ENCODE results near the gene SCN2B. TPM values are rescaled to one million over a fixed set of nuclear protein-coding genes. Genes with fewer than 3 reads are reported as not detected.
A peak's percentile ranks its signal among the peaks of the same experiment; 100 is the strongest.

Gene SCN2B
- total and polyA plus RNA-seq, 2 donors (not counting 1 experiment from before 2014, with no cell fraction given), result 0.11 to 7.3 TPM

- Histone ChIP-seq H4K20me1 (ENCODE audit: control insufficient read depth, extremely low read depth, insufficient read depth, low read length) (no peaks in the 10 kb centered on the region), H3K4me1 (ENCODE audit: control insufficient read depth, extremely low read depth, insufficient read depth, low read length) (no peaks in the 10 kb centered on the region), H3K4me2 (ENCODE audit: extremely low read depth, insufficient read depth, low read length) (no peak overlapping the region), H3K79me2 (ENCODE audit: control insufficient read depth, insufficient read depth, low read length) (no peaks in the 10 kb centered on the region), H3K36me3 (ENCODE audit: control insufficient read depth, insufficient read depth, low read length) (no peaks in the 10 kb centered on the region), H3K27me3 (ENCODE audit: control insufficient read depth, insufficient read depth, low read length) (peaks cover 63% of the 10 kb centered on the region), H2AFZ (ENCODE audit: low read length) (no peak overlapping the region), H3K9me3 (ENCODE audit: control insufficient read depth, insufficient read depth, low read depth, low read length) (no peaks in the 10 kb centered on the region), H3K9ac (ENCODE audit: insufficient read depth, low read length) (no peak overlapping the region), H3K27ac (ENCODE audit: insufficient read depth, low read length) (no peak overlapping the region), H3K4me3 (replicated peaks in 1 of 4; ENCODE audit: control extremely low read depth in 1 of 4, insufficient read depth in 1 of 4, low read depth in 3 of 4, low read length in 4 of 4) (no peak overlapping the region)
- no peak for TF ChIP-seq CTCF (conservative IDR thresholded peaks at IDR 0.05 in 1 of 2, IDR thresholded peaks at IDR 0.05 in 1 of 2; ENCODE audit: low read depth in 1 of 2, low read length in 2 of 2)
- no peak for TF ChIP-seq EZH2 (IDR thresholded peaks at IDR 0.05; ENCODE audit: low read length, missing control alignments)
- no peak for DNase-seq (ENCODE audit: low read depth in 2 of 2)
Measured at GRCh38 chr11:118153976-118154375, 22.5 kb downstream of the SCN2B start.

- Histone ChIP-seq H4K20me1 (ENCODE audit: control insufficient read depth, extremely low read depth, insufficient read depth, low read length) (no peaks in the 10 kb centered on the region), H3K4me3 (replicated peaks in 1 of 4; ENCODE audit: control extremely low read depth in 1 of 4, insufficient read depth in 1 of 4, low read depth in 3 of 4, low read length in 4 of 4) (peak overlapping the region in 1 of 4 experiments; percentile 57), H3K9me3 (ENCODE audit: control insufficient read depth, insufficient read depth, low read depth, low read length) (no peaks in the 10 kb centered on the region), H3K79me2 (ENCODE audit: control insufficient read depth, insufficient read depth, low read length) (no peaks in the 10 kb centered on the region), H3K27ac (ENCODE audit: insufficient read depth, low read length) (no peak overlapping the region), H2AFZ (ENCODE audit: low read length) (no peak overlapping the region), H3K9ac (ENCODE audit: insufficient read depth, low read length) (no peak overlapping the region), H3K36me3 (ENCODE audit: control insufficient read depth, insufficient read depth, low read length) (no peaks in the 10 kb centered on the region), H3K4me2 (ENCODE audit: extremely low read depth, insufficient read depth, low read length) (no peak overlapping the region), H3K4me1 (ENCODE audit: control insufficient read depth, extremely low read depth, insufficient read depth, low read length) (no peaks in the 10 kb centered on the region), H3K27me3 (ENCODE audit: control insufficient read depth, insufficient read depth, low read length) (peaks cover 63% of the 10 kb centered on the region)
- TF ChIP-seq CTCF (conservative IDR thresholded peaks at IDR 0.05 in 1 of 2, IDR thresholded peaks at IDR 0.05 in 1 of 2; ENCODE audit: low read depth in 1 of 2, low read length in 2 of 2) (no peak), EZH2 (IDR thresholded peaks at IDR 0.05; ENCODE audit: low read length, missing control alignments) (no peak)
- no peak for DNase-seq (ENCODE audit: low read depth in 2 of 2)
Measured at GRCh38 chr11:118153516-118153915, 22.9 kb downstream of the SCN2B start.

- Histone ChIP-seq H3K27me3 (ENCODE audit: control insufficient read depth, insufficient read depth, low read length) (peaks cover 60% of the 10 kb centered on the region), H3K4me1 (ENCODE audit: control insufficient read depth, extremely low read depth, insufficient read depth, low read length) (no peaks in the 10 kb centered on the region), H3K4me2 (ENCODE audit: extremely low read depth, insufficient read depth, low read length) (peak within 1 kb of the TSS; percentile 75), H3K4me3 (replicated peaks in 1 of 4; ENCODE audit: control extremely low read depth in 1 of 4, insufficient read depth in 1 of 4, low read depth in 3 of 4, low read length in 4 of 4) (peak within 1 kb of the TSS; percentile 35 to 57 (median 40)), H3K27ac (ENCODE audit: insufficient read depth, low read length) (no peak within 1 kb of the TSS), H3K36me3 (ENCODE audit: control insufficient read depth, insufficient read depth, low read length) (no peaks in the 10 kb centered on the region), H3K9me3 (ENCODE audit: control insufficient read depth, insufficient read depth, low read depth, low read length) (no peaks in the 10 kb centered on the region), H4K20me1 (ENCODE audit: control insufficient read depth, extremely low read depth, insufficient read depth, low read length) (no peaks in the 10 kb centered on the region), H3K9ac (ENCODE audit: insufficient read depth, low read length) (no peak within 1 kb of the TSS), H3K79me2 (ENCODE audit: control insufficient read depth, insufficient read depth, low read length) (no peaks in the 10 kb centered on the region), H2AFZ (ENCODE audit: low read length) (peak within 1 kb of the TSS; percentile 39)
- peak; percentile 74 for TF ChIP-seq EZH2 (IDR thresholded peaks at IDR 0.05; ENCODE audit: low read length, missing control alignments)
- no peak for TF ChIP-seq CTCF (conservative IDR thresholded peaks at IDR 0.05 in 1 of 2, IDR thresholded peaks at IDR 0.05 in 1 of 2; ENCODE audit: low read depth in 1 of 2, low read length in 2 of 2)
- DNase-seq (ENCODE audit: low read depth in 2 of 2), result peak; percentile 41 to 65
Measured at GRCh38 chr11:118152552-118153471, 23.6 kb downstream of the SCN2B start, which contains the start of gene SCN4B. TSS of gene SCN4B (minus strand) at chr11:118152823. CDS start at chr11:118152673, 150 bp downstream.

All from fibroblast of lung (primary cell).